GM12873 (cell line): ENCODE results near the gene OTUB2.

Source experiments
- TF ChIP-seq, protein P1 (sequence below): IDR thresholded peaks from 2 replicates; pipeline ENCODE4 v1.5.1; 2012; ENCODE audit warnings: low read depth, mild to moderate bottlenecking, moderate library complexity, low read length, control low read depth; ENCODE audit not compliant: insufficient read depth; ENCODE audit errors: missing control alignments

The OTUB2 gene

DNA sequence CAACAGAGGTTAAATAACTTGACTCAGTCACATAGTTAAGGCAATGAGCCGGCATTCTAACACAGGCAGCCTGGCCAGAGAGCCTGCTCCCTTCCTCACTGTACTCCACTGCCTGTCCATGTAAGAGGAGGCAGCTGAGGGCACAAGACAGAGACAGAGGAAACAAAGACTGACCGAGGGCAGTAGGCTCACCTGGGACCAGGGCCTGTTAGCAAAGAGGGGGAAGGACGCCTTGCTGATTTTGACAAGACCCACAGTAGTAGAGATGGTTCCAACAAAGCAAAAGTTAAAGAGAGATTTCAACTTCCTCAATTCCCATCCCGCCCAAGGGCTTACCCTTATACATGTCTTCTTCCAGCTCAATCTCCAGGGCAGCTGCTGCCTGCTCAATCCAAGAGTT lies 26.5 kb downstream of the OTUB2 start:
- TF ChIP-seq, protein P1, sequence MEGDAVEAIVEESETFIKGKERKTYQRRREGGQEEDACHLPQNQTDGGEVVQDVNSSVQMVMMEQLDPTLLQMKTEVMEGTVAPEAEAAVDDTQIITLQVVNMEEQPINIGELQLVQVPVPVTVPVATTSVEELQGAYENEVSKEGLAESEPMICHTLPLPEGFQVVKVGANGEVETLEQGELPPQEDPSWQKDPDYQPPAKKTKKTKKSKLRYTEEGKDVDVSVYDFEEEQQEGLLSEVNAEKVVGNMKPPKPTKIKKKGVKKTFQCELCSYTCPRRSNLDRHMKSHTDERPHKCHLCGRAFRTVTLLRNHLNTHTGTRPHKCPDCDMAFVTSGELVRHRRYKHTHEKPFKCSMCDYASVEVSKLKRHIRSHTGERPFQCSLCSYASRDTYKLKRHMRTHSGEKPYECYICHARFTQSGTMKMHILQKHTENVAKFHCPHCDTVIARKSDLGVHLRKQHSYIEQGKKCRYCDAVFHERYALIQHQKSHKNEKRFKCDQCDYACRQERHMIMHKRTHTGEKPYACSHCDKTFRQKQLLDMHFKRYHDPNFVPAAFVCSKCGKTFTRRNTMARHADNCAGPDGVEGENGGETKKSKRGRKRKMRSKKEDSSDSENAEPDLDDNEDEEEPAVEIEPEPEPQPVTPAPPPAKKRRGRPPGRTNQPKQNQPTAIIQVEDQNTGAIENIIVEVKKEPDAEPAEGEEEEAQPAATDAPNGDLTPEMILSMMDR: no peak

DNA sequence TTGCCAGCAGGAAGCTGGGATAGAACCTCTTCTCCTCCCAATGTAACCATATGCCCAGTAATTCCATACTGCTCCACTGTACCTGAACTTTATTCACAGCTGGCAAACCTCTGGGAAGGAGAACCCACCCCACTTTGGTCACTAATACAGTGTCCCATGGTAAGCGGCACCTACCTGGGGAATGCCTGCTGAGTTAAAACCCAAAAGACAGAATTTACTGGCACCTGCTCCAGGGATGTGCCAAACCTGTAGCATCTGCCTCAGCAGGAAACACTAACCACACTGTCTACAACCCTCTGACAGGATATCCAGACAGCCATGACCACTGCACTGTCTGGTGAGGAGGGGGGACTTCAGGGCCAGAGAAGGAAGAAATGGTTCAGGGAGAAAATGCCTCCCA lies 28.3 kb downstream of the OTUB2 start:
- TF ChIP-seq, protein P1: no peak

DNA sequence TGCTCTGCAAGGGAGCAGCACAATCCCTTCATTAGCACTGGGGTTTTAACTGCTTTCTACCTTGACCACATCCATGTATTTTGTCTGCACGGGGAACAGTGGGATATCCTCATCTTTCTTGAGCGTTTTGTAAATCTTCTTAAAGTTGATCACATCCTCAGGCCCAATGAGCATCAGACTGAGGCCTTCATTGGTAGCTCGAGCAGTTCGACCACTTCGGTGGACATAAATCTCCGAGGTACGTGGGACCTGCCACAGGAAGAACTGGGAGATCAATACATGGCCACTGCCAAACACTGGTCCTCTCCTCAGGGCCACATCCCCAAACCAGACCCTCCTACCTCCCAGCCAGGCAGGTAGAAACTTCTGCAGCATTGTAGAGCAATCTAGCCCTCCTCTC lies 28.8 kb downstream of the OTUB2 start:
- TF ChIP-seq, protein P1: no peak

DNA sequence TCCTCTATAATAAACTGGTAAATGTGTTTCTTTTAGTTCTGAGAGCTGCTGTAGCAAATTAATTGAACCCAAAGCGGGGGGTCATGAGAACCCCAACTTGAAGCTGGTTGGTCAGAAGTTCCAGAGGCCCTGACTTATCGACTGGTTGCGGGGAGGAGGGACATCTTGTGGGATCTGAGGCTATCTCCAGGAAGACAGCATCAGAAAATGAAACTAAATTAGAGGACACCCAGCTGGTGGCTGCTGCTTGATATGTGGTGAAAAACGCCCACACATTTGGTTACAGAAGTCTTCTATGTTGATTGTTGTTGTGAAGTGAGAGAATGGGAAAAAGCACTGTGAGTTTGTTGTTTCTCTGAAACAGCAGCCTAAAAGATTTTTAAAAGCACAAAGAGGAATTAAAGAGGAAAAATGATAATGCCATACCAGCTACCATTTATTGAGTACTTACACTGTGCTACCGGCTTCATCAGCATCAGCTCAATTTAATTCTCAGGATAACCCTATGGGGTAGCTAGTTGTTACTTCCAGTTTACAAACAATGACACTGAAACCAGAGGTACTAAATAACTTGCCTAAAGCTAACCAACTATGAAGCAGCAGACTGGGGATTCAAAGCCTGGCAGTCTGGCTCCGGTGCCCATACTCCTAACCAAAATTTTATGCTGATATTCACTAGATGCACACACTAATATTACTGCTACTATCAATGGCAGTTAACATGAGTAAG lies 30.6 kb downstream of the OTUB2 start:
- TF ChIP-seq, protein P1: no peak

DNA sequence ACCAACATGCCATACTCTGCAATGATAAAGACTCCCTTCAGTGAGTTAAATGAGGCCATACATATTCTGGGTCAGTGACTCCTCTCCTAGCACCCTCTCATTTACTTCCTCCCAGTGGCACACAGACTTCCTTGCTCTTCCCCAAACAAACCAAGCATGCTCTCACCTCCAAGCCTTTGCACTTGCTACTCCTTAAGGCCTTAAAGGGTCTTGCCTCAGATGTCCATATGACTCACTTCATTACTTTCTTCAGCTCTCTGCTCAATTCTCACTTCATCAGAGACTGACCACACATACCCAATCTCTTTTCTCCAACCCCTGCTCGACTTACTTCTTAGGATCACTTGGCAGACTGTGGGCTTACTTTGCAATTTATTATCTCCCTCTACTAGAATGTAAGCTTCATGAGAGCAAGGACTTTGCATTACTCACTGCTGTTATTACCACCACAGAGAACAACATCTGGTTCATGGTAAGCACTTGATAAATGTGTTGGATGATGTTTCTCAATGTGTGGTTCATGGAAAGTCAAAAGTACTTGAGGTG lies 32.1 kb downstream of the OTUB2 start:
- TF ChIP-seq, protein P1: no peak

DNA sequence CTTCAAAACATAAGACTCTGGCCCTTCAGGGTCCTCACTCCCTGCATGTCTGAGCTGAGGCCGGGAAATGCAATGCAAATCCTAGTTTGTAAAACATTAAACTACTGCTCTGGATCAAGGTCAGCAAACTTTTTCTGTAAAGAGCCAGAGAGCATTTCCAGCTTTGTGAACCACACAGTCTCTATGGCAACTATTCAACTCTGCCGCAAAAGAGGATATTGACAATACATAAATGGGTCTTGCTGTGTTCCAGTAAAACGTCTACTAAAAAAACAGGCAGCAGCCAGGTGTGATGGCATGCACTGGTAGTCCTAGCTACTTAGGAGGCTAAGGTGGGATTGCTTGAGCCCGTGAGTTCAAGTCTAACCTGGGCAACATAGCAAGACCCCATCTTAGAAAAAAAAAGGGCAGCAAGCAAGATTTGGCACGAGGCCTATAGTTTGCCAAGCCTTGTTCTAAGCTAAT lies 32.6 kb downstream of the OTUB2 start:
- TF ChIP-seq, protein P1: no peak

DNA sequence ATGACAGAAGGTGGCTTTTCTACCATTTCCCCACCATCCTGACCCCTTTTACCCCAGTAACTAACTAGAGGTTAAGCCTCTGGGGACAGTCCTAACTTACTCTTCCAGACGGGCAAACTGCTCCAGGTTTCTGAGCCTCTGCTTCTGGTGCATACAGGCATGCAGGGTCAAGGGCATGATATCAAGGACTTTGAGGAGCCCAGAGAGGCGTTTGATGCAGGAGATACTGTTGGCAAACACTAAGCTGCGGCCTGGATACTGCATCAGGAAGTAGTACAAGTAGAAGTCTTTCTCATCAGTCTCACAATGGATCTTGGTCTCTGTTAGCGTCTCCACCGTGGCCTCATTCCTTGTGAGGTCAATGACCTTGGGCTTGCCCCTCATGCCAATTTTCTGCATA lies 33.9 kb downstream of the OTUB2 start:
- TF ChIP-seq, protein P1: no peak
